GM12878 (cell line): ENCODE measurements around the gene STX16. TPM values are rescaled to one million over a fixed set of nuclear protein-coding genes. Genes with fewer than 3 reads are reported as not detected.

Experiments
- CBX5 ChIP-seq: sonication (generic); IDR thresholded peaks from 2 replicates; pipeline ENCODE4 v1.6.1; 2016; ENCODE audit warnings: low read depth, moderate library complexity, mild to moderate bottlenecking, inconsistent platforms
- CHD4 ChIP-seq: fragments of 200-600 bp; sonication (generic); IDR thresholded peaks from 2 replicates; pipeline ENCODE4 v1.6.1; 2016; ENCODE audit warnings: mild to moderate bottlenecking
- EGR1 ChIP-seq, 2 experiments: IDR thresholded peaks; 1 replicate in 1 of 2; 2 replicates in 1 of 2; pipeline ENCODE4 v1.6.1; 2011 to 2012; ENCODE audit warnings: low read depth in 2 of 2, low read length in 2 of 2, borderline replicate concordance in 1 of 2, mild to moderate bottlenecking in 1 of 2, moderate library complexity in 1 of 2
- GABPA ChIP-seq: IDR thresholded peaks from 2 replicates; pipeline ENCODE4 v1.6.1; 2014; ENCODE audit warnings: antibody characterized with exemption, low read depth, mild to moderate bottlenecking, inconsistent platforms
- KDM1A ChIP-seq: fragments of 200-600 bp; sonication (generic); IDR thresholded peaks from 2 replicates; pipeline ENCODE4 v1.6.1; 2016; ENCODE audit warnings: borderline replicate concordance
- POU2F2 ChIP-seq: IDR thresholded peaks from 3 replicates; pipeline ENCODE4 v1.6.1; 2011; ENCODE audit warnings: low read depth, mild to moderate bottlenecking, low read length, borderline replicate concordance
- RB1 ChIP-seq: fragments of 450-650 bp; formaldehyde crosslinking; IDR thresholded peaks from 2 replicates; pipeline ENCODE4 v1.6.1; 2017; ENCODE audit warnings: mild to moderate bottlenecking, borderline replicate concordance
- SREBF1 ChIP-seq: IDR thresholded peaks from 2 replicates; pipeline ENCODE4 v1.6.1; 2012; ENCODE audit warnings: mild to moderate bottlenecking, low read length
- STAT1 ChIP-seq: fragments of 450-650 bp; conservative IDR thresholded peaks from 2 replicates; pipeline ENCODE4 v1.6.1; 2014; ENCODE audit warnings: antibody characterized with exemption, mild to moderate bottlenecking
- TAF1 ChIP-seq: IDR thresholded peaks from 2 replicates; pipeline ENCODE4 v1.6.1; 2011; ENCODE audit warnings: mild to moderate bottlenecking, low read depth, low read length, borderline replicate concordance
- TBL1XR1 ChIP-seq: IDR thresholded peaks from 2 replicates; pipeline ENCODE4 v1.6.1; 2012; ENCODE audit warnings: low read depth, low read length, improper control_type of control experiment
- ZZZ3 ChIP-seq: IDR thresholded peaks from 2 replicates; pipeline ENCODE4 v1.6.1; 2011; ENCODE audit warnings: low read depth; ENCODE audit not compliant: control insufficient read depth, insufficient read length
- polyA plus RNA-seq, 11 experiments: library from polyadenylated mRNA; depleted of rRNA in 4 of 11; unstranded in 6 of 11; stranded (reverse) in 5 of 11; fragments of >200 nt; fragmentation: Nextera tagmentation in 4 of 11; fragmentation: Illumina TruSeq in 1 of 11; extraction: Ambion mirVana in 4 of 11; extraction: Trizol in 1 of 11; gene quantifications; 1 replicate in 1 of 11; 2 replicates in 10 of 11; pipeline versions ENCODE4 v1.2.1 to v1.2.3, GENCODE V29; 2011 to 2016; ENCODE audit warnings: inconsistent platforms in 2 of 11, missing spikeins in 2 of 11, low read depth in 1 of 11
- total RNA-seq, 4 experiments: library from RNA; depleted of rRNA in 3 of 4; stranded (reverse); fragments of >200 nt in 3 of 4; fragmentation: Illumina TruSeq in 1 of 4; extraction: Trizol in 1 of 4; gene quantifications; 2 replicates each; pipeline versions ENCODE4 v1.2.1 to v1.2.3, GENCODE V29; 2013 to 2021
- TF ChIP-seq, protein P1 (sequence below): fragments of 450-650 bp; IDR thresholded peaks from 2 replicates; pipeline ENCODE4 v1.6.1; 2017; ENCODE audit warnings: low read depth, mild to moderate bottlenecking, moderate library complexity
- TF ChIP-seq, protein P2 (sequence below): IDR thresholded peaks from 2 replicates; pipeline ENCODE4 v1.6.1; 2011; ENCODE audit warnings: borderline replicate concordance, low read depth, mild to moderate bottlenecking, moderate library complexity, mixed read lengths, low read length; ENCODE audit not compliant: insufficient read depth; ENCODE audit errors: extremely low read length
- TF ChIP-seq, protein P3 (sequence below): fragments of 150-350 bp; IDR thresholded peaks from 2 replicates; pipeline ENCODE4 v1.6.1; 2016; ENCODE audit warnings: low read depth, low read length
- TF ChIP-seq, protein P4 (sequence below): IDR thresholded peaks from 2 replicates; pipeline ENCODE4 v1.6.1; 2012; ENCODE audit warnings: low read depth, low read length, improper control_type of control experiment
- TF ChIP-seq, protein P5 (sequence below): fragments of 450-650 bp; IDR thresholded peaks from 2 replicates; pipeline ENCODE4 v1.6.1; 2017; ENCODE audit warnings: mild to moderate bottlenecking, low read depth, inconsistent platforms; ENCODE audit not compliant: poor library complexity, severe bottlenecking

STX16 gene
- total and polyA plus RNA-seq, 10 of the 15 experiments (the other 5 are each of a cell fraction or from before 2014, with no cell fraction given), result 6.3 to 68.4 (median 35.8) TPM

DNA sequence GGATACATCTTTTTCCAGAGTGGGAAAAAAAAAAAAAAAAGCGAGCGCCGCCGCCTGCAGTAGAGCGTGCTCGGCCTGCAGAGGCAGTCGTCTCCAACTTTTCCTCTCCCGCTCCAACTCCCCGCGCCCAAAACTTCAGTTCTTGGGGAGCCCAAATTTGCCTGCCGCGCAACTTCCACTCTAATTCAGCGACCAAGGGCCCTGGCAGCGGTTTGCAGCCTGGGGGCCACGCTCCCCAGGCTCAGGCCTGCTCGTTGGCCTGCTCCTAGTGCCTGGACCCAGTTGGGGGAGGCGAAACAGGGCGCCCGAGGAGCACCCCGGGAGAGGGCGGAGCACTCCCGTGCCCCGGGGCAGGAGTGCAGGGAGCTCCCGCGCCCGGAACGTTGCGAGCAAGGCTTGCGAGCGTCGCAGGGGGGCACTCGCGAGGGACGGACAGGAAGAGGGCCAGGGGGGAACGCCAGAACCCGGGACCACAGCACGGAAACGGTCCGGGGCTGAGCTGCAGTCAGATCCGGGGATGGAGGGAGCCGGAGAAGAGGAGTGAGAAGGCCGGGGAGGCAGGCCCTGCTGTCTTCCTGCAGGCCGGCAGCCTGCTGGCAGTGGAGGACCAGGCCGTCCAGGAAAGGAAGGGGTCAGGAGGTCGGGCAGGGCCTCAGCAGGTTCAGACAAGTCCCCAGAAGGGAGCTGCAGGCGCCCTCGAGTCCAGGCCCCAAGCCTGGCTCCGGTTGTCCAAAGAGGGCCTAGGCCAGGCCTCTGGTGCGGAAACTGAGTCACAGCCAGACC lies at the start of gene STX16 (continued):
- TF ChIP-seq, protein P1, sequence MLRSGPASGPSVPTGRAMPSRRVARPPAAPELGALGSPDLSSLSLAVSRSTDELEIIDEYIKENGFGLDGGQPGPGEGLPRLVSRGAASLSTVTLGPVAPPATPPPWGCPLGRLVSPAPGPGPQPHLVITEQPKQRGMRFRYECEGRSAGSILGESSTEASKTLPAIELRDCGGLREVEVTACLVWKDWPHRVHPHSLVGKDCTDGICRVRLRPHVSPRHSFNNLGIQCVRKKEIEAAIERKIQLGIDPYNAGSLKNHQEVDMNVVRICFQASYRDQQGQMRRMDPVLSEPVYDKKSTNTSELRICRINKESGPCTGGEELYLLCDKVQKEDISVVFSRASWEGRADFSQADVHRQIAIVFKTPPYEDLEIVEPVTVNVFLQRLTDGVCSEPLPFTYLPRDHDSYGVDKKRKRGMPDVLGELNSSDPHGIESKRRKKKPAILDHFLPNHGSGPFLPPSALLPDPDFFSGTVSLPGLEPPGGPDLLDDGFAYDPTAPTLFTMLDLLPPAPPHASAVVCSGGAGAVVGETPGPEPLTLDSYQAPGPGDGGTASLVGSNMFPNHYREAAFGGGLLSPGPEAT, result peak; percentile 97
- peak; percentile 94 for TF ChIP-seq STAT1
- TF ChIP-seq CBX5, result peak; percentile 96
- TF ChIP-seq ZZZ3, result peak; percentile 81
- TF ChIP-seq POU2F2, result peak; percentile 97
- peak; percentile 97; the same call in 1 of the 2 replicates for TF ChIP-seq CHD4
- TF ChIP-seq, protein P2, sequence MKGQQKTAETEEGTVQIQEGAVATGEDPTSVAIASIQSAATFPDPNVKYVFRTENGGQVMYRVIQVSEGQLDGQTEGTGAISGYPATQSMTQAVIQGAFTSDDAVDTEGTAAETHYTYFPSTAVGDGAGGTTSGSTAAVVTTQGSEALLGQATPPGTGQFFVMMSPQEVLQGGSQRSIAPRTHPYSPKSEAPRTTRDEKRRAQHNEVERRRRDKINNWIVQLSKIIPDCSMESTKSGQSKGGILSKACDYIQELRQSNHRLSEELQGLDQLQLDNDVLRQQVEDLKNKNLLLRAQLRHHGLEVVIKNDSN, result peak; percentile 64
- peak; percentile 100 for TF ChIP-seq GABPA
- no peak for TF ChIP-seq TBL1XR1
- TF ChIP-seq TAF1, result peak; percentile 97
- peak; percentile 94; the same call in 1 of the 2 replicates for TF ChIP-seq RB1
- peak; percentile 74 for TF ChIP-seq SREBF1
- TF ChIP-seq, protein P3, sequence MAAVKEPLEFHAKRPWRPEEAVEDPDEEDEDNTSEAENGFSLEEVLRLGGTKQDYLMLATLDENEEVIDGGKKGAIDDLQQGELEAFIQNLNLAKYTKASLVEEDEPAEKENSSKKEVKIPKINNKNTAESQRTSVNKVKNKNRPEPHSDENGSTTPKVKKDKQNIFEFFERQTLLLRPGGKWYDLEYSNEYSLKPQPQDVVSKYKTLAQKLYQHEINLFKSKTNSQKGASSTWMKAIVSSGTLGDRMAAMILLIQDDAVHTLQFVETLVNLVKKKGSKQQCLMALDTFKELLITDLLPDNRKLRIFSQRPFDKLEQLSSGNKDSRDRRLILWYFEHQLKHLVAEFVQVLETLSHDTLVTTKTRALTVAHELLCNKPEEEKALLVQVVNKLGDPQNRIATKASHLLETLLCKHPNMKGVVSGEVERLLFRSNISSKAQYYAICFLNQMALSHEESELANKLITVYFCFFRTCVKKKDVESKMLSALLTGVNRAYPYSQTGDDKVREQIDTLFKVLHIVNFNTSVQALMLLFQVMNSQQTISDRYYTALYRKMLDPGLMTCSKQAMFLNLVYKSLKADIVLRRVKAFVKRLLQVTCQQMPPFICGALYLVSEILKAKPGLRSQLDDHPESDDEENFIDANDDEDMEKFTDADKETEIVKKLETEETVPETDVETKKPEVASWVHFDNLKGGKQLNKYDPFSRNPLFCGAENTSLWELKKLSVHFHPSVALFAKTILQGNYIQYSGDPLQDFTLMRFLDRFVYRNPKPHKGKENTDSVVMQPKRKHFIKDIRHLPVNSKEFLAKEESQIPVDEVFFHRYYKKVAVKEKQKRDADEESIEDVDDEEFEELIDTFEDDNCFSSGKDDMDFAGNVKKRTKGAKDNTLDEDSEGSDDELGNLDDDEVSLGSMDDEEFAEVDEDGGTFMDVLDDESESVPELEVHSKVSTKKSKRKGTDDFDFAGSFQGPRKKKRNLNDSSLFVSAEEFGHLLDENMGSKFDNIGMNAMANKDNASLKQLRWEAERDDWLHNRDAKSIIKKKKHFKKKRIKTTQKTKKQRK, result no peak; the same call in 1 of the 2 replicates
- no peak for TF ChIP-seq KDM1A
- TF ChIP-seq EGR1 (IDR thresholded peaks at IDR 0.05; ENCODE audit: borderline replicate concordance in 1 of 2, low read depth in 2 of 2, low read length in 2 of 2), result peak; percentile 24 to 97; a peak in 2 of 3 replicates
- TF ChIP-seq, protein P4, sequence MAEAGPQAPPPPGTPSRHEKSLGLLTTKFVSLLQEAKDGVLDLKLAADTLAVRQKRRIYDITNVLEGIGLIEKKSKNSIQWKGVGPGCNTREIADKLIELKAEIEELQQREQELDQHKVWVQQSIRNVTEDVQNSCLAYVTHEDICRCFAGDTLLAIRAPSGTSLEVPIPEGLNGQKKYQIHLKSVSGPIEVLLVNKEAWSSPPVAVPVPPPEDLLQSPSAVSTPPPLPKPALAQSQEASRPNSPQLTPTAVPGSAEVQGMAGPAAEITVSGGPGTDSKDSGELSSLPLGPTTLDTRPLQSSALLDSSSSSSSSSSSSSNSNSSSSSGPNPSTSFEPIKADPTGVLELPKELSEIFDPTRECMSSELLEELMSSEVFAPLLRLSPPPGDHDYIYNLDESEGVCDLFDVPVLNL, result peak; percentile 55; the same call in 1 of the 2 replicates
- TF ChIP-seq, protein P5, sequence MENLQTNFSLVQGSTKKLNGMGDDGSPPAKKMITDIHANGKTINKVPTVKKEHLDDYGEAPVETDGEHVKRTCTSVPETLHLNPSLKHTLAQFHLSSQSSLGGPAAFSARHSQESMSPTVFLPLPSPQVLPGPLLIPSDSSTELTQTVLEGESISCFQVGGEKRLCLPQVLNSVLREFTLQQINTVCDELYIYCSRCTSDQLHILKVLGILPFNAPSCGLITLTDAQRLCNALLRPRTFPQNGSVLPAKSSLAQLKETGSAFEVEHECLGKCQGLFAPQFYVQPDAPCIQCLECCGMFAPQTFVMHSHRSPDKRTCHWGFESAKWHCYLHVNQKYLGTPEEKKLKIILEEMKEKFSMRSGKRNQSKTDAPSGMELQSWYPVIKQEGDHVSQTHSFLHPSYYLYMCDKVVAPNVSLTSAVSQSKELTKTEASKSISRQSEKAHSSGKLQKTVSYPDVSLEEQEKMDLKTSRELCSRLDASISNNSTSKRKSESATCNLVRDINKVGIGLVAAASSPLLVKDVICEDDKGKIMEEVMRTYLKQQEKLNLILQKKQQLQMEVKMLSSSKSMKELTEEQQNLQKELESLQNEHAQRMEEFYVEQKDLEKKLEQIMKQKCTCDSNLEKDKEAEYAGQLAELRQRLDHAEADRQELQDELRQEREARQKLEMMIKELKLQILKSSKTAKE, result no peak
